Adrenal gland (tissue), 12 donors: Measurements from ENCODE around the gene ADNP2. TPM values are rescaled to one million over a fixed set of nuclear protein-coding genes. Genes with fewer than 3 reads are reported as not detected.

Experiments used
- DNase-seq, 7 donors: peaks; one replicate each; pipeline ENCODE4 v3.0.0-alpha.2; 2019 to 2020
- H3K27ac ChIP-seq, 5 donors: fragments of 200-600 bp; sonication (generic) in 4 of 5; 1 replicate in 3 of 5; 2 replicates in 2 of 5; pipeline versions ENCODE4 v1.5.1 to v1.8.0; 2016 to 2020; ENCODE audit warnings: mild to moderate bottlenecking in 1 of 5
- H3K27me3 ChIP-seq: fragments of 200-600 bp; 2 replicates; pipeline ENCODE4 v1.8.0; 2021
- H3K36me3 ChIP-seq, 2 donors: fragments of 200-600 bp; replicated peaks in 1 of 2; 1 replicate in 1 of 2; 2 replicates in 1 of 2; pipeline versions ENCODE4 v1.5.1 to v1.8.0; 2018 to 2022
- H3K4me1 ChIP-seq, 2 donors: fragments of 200-600 bp; replicated peaks in 1 of 2; 1 replicate in 1 of 2; 2 replicates in 1 of 2; pipeline versions ENCODE4 v1.5.1 to v1.8.0; 2018 to 2021
- H3K4me3 ChIP-seq, 4 donors: fragments of 200-600 bp; sonication (generic) in 3 of 4; one replicate each; pipeline ENCODE4 v1.5.1; 2016 to 2018
- H3K9me3 ChIP-seq, 3 donors: fragments of 200-600 bp; sonication (generic) in 1 of 3; replicated peaks in 1 of 3; 1 replicate in 2 of 3; 2 replicates in 1 of 3; pipeline versions ENCODE4 v1.5.1 to v1.8.0; 2016 to 2021
- CTCF ChIP-seq, 6 experiments: fragments of 450-650 bp in 4 of 6; fragments of 200-600 bp in 2 of 6; sonication (generic) in 1 of 6; IDR thresholded peaks; 1 replicate in 5 of 6; 2 replicates in 1 of 6; pipeline versions ENCODE4 v1.5.1 to v1.8.0; 2016 to 2021; ENCODE audit warnings: antibody characterized with exemption in 6 of 6, mild to moderate bottlenecking in 2 of 6, moderate library complexity in 1 of 6
- POLR2A ChIP-seq, 2 donors: fragments of 450-650 bp; IDR thresholded peaks; one replicate each; pipeline ENCODE4 v1.6.1; 2017; ENCODE audit warnings: antibody characterized with exemption in 2 of 2, mild to moderate bottlenecking in 2 of 2, moderate library complexity in 1 of 2
- WGBS, 4 donors: extraction: QIAGEN DNeasy Blood & Tissue Kit in 2 of 4; methylation state at CpG; one replicate each; pipeline versions ENCODE4 v1.1.5 to v1.1.7; 2013 to 2017; 5-methylcytosine and 5-hydroxymethylcytosine counted together
- intact Hi-C, 2 donors: fragments of 100-400 bp; cut with DNase I; formaldehyde crosslinking; loops; one replicate each; pipeline versions ENCODE4 v1.14.1 to v1.15.0; 2022 to 2023
- polyA plus RNA-seq, 3 donors: library from polyadenylated mRNA; stranded (reverse); fragments of 200-250 nt in 2 of 3; fragments of 350-450 nt in 1 of 3; fragmentation: Illumina TruSeq in 1 of 3; extraction: RNeasy Lipid Tissue Mini Kit (QIAGEN cat#74804) in 1 of 3; gene quantifications; one replicate each; pipeline ENCODE4 v1.2.3, GENCODE V29; 2013 to 2014
- total RNA-seq, 9 donors: library from RNA; depleted of rRNA in 4 of 9; stranded (reverse); fragments of >200 nt in 4 of 9; fragments of 120-200 nt in 1 of 9; fragmentation: NEBNext Ultra II Directional in 1 of 9; extraction: Animal tissue kit (Norgen Biotek cat#: 25700) in 1 of 9; gene quantifications; one replicate each; pipeline versions ENCODE4 v1.1.0 to v1.2.4, GENCODE V29; 2013 to 2023
- donor health status: healthy with polysubstance abuse.
- donor health status: Bipolar disorder and iron deficiency.
- donor health status: DM: yes; HTN: yes; CAD: no.
- donor health status: DM: no; HTN: no; CAD: no.
- donor health status: DM: no; HTN: no; CAD: no.
- donor health status: DM: yes; HTN: yes; CAD: no.

ADNP2 gene
- total and polyA plus RNA-seq, 12 donors = 4.7 to 18.3 (median 10.7) TPM

- no peak overlapping the region for H3K27ac ChIP-seq
- no peak for DNase-seq
- H3K4me1 ChIP-seq = no peaks in the 10 kb centered on the region
- intact Hi-C loops = no loop called here
- H3K4me3 ChIP-seq = no peak overlapping the region
- H3K9me3 ChIP-seq = no peaks in the 10 kb centered on the region
- no peaks in the 10 kb centered on the region for H3K27me3 ChIP-seq
- no peaks in the 10 kb centered on the region for H3K36me3 ChIP-seq
- TF ChIP-seq CTCF (IDR thresholded peaks at IDR 0.05) (no peak), POLR2A (IDR thresholded peaks at IDR 0.05) (no peak)
- 94 to 98% (median 96%) methylated on average over 9 to 21 of the region's 21 CpGs for WGBS, 4 donors
Measured at GRCh38 chr18:80077873-80078272, 31.2 kb upstream of the ADNP2 start.

- Histone ChIP-seq H3K36me3 (no peaks in the 10 kb centered on the region), H3K4me1 (no peaks in the 10 kb centered on the region), H3K4me3 (no peak overlapping the region), H3K9me3 (peaks cover 0 to 24% (median 16%) of the 10 kb centered on the region in 3 donors), H3K27me3 (no peaks in the 10 kb centered on the region), H3K27ac (no peak overlapping the region)
- intact Hi-C loops = no loop called here
- no peak for DNase-seq
- 64 to 84% (median 76%) methylated on average over 4 of the region's 4 CpGs for WGBS, 4 donors
- no peak for TF ChIP-seq CTCF (IDR thresholded peaks at IDR 0.05)
- TF ChIP-seq POLR2A (IDR thresholded peaks at IDR 0.05) = no peak
Measured at GRCh38 chr18:80086281-80086680, 22.8 kb upstream of the ADNP2 start.

- DNase-seq = no peak
- Histone ChIP-seq H3K27me3 (no peaks in the 10 kb centered on the region), H3K9me3 (peaks cover 0 to 24% (median 16%) of the 10 kb centered on the region in 3 donors), H3K4me3 (no peak overlapping the region), H3K4me1 (no peaks in the 10 kb centered on the region), H3K27ac (no peak overlapping the region), H3K36me3 (no peaks in the 10 kb centered on the region)
- WGBS, 4 donors = 60 to 85% (median 75%) methylated on average over 2 of the region's 2 CpGs
- TF ChIP-seq CTCF (IDR thresholded peaks at IDR 0.05) (no peak), POLR2A (IDR thresholded peaks at IDR 0.05) (no peak)
- intact Hi-C loops = no loop called here
Measured at GRCh38 chr18:80088036-80088435, 21.0 kb upstream of the ADNP2 start.

- H3K27ac ChIP-seq = no peak overlapping the region
- no peaks in the 10 kb centered on the region for H3K36me3 ChIP-seq
- H3K27me3 ChIP-seq = no peaks in the 10 kb centered on the region
- H3K4me3 ChIP-seq = no peak overlapping the region
- no peak for DNase-seq
- H3K9me3 ChIP-seq = peaks cover 0 to 24% (median 16%) of the 10 kb centered on the region in 3 donors
- intact Hi-C loops = no loop called here
- no peaks in the 10 kb centered on the region for H3K4me1 ChIP-seq
- no peak for TF ChIP-seq CTCF (IDR thresholded peaks at IDR 0.05)
- TF ChIP-seq POLR2A (IDR thresholded peaks at IDR 0.05) = no peak
Measured at GRCh38 chr18:80088823-80089222, 20.2 kb upstream of the ADNP2 start.
